A549 (cell line): Measurements from ENCODE around the gene BAG3.

Experiments
- EP300 ChIP-seq, 2 experiments: fragments of >200 bp; sonication (Bioruptor Twin); formaldehyde crosslinking; IDR thresholded peaks; 2 replicates in 1 of 2; 3 replicates in 1 of 2; pipeline ENCODE4 v1.6.1; 2016 to 2017
- ESRRA ChIP-seq: fragments of 150-350 bp; IDR thresholded peaks from 2 replicates; pipeline ENCODE4 v1.6.1; 2014; ENCODE audit warnings: mild to moderate bottlenecking, low read length, borderline replicate concordance
- HDAC2 ChIP-seq: fragments of 200-600 bp; sonication (generic); IDR thresholded peaks from 2 replicates; pipeline ENCODE4 v1.6.1; 2016
- MAFK ChIP-seq: fragments of 450-650 bp; IDR thresholded peaks from 2 replicates; pipeline ENCODE4 v1.6.1; 2014; ENCODE audit not compliant: partially characterized antibody
- MAZ ChIP-seq: fragments of 150-350 bp; IDR thresholded peaks from 2 replicates; pipeline ENCODE4 v1.6.1; 2014; ENCODE audit warnings: antibody characterized with exemption, low read depth, low read length, borderline replicate concordance
- MYC ChIP-seq: IDR thresholded peaks from 2 replicates; pipeline ENCODE4 v1.6.1; 2012; ENCODE audit warnings: mild to moderate bottlenecking, inconsistent platforms, low read length, improper control_type of control experiment, borderline replicate concordance
- POLR2A ChIP-seq: IDR thresholded peaks from 2 replicates; pipeline ENCODE4 v1.6.1; 2012; ENCODE audit warnings: mild to moderate bottlenecking, low read length
- RFX5 ChIP-seq: fragments of 450-650 bp; IDR thresholded peaks from 2 replicates; pipeline ENCODE4 v1.7.1; 2014; ENCODE audit warnings: antibody characterized with exemption, mild to moderate bottlenecking, moderate library complexity
- ZFP36 ChIP-seq: fragments of 450-650 bp; IDR thresholded peaks from 2 replicates; pipeline ENCODE4 v1.6.1; 2014; ENCODE audit warnings: borderline replicate concordance; ENCODE audit not compliant: partially characterized antibody
- TF ChIP-seq, protein P1 (sequence below): fragments of >200 bp; sonication (Bioruptor Twin); formaldehyde crosslinking; IDR thresholded peaks from 3 replicates; pipeline ENCODE4 v1.6.1; 2016
- TF ChIP-seq, protein P2 (sequence below): fragments of 450-650 bp; IDR thresholded peaks from 2 replicates; pipeline ENCODE4 v1.6.1; 2014; ENCODE audit warnings: antibody characterized with exemption
- TF ChIP-seq, protein P3 (sequence below): IDR thresholded peaks from 2 replicates; pipeline ENCODE4 v1.6.1; 2012

DNA sequence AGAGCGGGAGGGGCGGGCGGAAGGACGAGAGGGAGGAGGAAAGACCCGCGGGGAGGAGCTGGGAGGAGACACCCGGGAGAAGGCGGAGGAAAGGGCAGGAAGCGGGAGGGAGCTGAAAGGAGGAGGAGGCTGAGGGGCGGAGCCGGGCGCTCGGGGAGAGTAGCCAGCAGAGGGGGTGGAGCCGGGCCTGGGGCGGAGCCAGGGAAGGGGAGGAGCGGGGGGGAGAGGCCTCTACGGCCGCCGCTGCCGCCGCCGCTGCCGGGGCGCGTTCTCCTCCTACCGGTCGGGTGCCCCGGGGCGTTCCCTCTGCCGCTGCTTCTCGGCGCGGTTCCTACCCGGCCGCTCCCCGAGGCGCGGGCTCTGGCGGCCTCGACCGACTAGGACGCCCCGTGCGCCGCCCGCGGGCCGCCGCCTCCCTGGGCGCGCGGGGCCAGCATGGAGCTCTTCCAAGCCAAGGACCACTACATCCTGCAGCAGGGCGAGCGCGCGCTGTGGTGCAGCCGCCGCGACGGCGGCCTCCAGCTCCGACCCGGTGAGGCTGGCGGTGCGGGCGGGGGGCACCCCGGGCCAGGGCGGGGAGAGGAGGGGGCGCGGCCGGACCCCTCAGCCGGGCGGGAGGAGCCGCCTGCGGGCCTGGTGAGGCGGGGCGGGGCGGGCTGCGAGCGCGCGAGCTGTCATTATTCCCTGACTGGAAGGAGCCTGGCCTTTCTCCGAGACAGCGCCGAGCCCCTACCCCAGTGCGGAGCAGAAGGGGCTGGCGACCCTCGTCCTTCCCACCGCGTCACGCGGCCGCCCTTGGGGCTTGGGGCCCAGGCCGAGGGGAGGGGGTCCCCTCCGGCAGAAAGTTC is 74.9 kb downstream of the BAG3 start, which contains the start of gene INPP5F:
- TF ChIP-seq RFX5 (no peak), ESRRA (no peak), MAZ (no peak), MYC (0 out of 2 replicates have a peak, but pooled peaks have one; percentile 16), ZFP36 (no peak), POLR2A (no peak), HDAC2 (no peak), MAFK (no peak), EP300 (IDR thresholded peaks at IDR 0.05) (no peak)
- TF ChIP-seq, protein P1, sequence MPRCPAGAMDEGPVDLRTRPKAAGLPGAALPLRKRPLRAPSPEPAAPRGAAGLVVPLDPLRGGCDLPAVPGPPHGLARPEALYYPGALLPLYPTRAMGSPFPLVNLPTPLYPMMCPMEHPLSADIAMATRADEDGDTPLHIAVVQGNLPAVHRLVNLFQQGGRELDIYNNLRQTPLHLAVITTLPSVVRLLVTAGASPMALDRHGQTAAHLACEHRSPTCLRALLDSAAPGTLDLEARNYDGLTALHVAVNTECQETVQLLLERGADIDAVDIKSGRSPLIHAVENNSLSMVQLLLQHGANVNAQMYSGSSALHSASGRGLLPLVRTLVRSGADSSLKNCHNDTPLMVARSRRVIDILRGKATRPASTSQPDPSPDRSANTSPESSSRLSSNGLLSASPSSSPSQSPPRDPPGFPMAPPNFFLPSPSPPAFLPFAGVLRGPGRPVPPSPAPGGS = no peak
- TF ChIP-seq, protein P2, sequence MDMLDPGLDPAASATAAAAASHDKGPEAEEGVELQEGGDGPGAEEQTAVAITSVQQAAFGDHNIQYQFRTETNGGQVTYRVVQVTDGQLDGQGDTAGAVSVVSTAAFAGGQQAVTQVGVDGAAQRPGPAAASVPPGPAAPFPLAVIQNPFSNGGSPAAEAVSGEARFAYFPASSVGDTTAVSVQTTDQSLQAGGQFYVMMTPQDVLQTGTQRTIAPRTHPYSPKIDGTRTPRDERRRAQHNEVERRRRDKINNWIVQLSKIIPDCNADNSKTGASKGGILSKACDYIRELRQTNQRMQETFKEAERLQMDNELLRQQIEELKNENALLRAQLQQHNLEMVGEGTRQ = no peak
- TF ChIP-seq, protein P3, sequence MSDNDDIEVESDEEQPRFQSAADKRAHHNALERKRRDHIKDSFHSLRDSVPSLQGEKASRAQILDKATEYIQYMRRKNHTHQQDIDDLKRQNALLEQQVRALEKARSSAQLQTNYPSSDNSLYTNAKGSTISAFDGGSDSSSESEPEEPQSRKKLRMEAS = no peak; the same call in 1 of the 2 replicates
